Dermis blood vessel endothelial cell (primary cell): ENCODE data around the gene DCBLD2. TPM values are rescaled to one million over a fixed set of nuclear protein-coding genes. Genes with fewer than 3 reads are reported as not detected.

Experiments used
- DNase-seq: peaks from one replicate; pipeline ENCODE4 v3.0.0; 2010
- total RNA-seq: library from RNA; depleted of rRNA; stranded (reverse); fragments of >200 nt; gene quantifications from 2 replicates; pipeline ENCODE4 v1.2.3, GENCODE V29; 2014

DCBLD2 gene
- total RNA-seq, 1 donor from 2014 or later, result 19.6 TPM

DNA sequence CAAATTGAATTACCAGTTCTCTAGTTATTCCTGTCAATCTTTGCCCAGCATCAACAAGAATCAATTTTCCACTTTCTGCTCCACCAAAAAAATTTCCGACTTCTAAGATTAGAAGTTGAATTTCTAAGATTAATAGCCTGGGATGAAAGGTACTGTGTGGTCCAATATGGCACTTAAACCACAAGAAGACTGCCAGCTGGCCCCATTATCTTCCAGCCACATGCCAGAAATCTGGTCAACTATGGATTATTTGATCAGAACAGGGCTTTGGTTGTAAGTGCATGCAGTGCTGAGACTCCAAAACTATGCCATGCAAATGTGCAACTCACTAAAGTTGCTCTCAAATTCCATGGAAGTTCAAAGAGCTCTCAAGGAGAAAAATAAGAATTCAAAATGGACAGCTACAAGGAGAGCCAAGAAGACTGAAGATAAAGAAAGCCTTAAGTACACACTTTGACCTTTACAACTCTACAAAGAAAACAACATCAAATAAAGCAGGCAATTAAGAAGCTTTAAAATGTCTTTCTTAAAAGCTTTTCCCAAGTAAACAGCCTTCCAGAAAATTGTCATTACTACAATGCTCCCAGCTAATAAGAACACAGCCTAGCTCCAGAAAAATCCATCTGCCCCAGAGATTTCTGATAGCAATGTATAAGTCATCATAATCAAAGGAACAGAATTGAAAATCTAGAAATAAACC lies 74.1 kb downstream of the DCBLD2 start:
- no peak for DNase-seq

DNA sequence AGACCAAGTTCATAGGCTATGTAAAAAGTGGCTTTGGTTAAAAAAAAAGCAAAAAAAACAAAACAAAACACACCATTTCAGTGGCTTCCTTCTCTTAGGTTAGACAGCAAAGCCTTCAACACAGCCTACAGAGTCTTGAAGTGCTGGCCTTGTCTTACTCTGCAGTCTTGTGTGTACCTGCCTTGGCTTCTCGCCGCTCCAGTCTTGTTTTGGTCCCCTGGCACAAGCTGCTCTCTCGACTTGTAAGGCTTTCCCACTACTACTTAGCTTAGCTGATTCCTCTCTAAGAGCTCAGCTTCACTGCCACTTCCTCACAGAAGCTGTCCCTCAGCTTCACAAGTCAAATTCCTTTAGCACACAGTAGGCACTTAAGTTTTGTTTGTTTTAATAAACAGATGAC lies 75.4 kb downstream of the DCBLD2 start:
- no peak for DNase-seq

DNA sequence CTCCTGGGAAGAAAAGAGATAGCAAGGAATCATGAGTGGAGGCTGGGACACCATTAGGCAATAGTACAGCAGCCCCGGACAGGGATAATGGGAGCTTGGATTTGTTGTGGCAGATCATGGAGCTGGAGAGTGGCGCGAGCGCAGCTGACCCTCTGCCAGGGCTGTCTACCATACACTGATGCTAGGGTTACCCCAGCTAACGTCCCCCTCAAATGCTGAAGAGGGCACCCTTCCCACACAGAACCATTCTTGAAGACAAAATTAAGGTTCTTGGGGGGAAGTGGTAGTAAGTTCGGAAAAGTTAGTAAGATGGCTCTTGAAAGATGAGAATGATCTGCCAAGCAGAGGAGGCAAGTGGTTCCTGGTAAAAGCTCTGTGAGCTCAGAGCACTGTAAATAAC lies 77.2 kb downstream of the DCBLD2 start:
- DNase-seq, result peak; percentile 41

DNA sequence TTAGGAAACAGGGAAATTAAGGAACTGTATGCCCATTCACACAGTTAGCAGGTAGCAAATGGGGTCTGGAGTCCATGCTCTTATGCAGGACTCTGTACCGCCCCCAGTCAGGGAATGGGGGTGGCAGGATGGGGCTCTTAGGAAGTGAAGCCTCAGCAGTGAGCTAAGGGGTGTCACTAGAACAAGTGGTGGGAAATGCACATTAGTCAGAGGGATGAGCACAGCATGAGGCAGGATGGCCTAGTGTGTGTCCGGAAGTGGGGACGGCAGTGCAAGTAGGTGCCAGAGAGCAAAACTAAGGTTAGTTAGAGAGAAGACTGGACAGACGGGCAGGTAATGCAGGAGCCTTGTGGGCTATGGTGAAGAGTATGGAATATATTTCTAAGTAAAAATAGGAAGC lies 77.7 kb downstream of the DCBLD2 start:
- peak; percentile 31 for DNase-seq

DNA sequence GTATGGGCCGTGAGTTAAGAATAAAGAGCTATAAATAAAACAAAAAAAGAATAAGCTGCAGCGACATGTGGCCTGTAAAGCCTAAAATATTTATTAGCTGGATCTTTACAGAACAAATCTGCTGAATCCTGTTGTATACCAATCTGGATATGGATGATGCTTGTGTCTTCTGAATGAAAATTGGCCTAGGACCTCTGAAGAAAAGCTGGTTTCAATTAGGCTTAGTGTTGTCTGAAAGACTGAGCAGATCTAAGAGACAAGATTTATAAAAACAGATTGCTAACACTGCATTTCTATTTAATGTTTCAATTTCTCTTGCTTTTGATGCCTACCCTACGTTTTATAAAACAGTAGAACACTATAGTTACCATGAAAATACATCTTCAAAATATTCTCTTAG lies 80.4 kb downstream of the DCBLD2 start:
- no peak for DNase-seq

DNA sequence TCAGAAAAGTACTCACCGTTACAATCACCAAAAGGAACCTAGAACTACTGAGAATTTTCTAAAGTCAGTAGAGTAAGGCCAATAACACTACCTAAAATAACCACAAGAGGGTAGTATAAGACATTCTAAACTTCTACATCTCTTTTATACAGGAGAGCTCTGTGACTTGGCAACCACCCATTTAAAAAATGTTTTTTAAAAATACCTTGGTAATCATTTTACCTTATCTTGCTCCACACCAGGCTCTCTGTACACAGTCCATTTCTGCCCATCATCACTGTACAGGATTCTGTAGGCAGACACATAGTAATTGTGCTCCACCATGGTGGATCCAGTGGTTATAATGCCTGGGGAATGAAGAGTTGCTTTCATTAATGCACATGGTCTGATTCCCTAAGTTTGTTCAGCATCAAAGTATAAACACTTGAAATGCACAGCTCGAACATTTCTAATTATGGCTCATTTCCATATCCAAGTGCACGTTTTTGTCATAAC lies 83.9 kb downstream of the DCBLD2 start:
- DNase-seq, result peak; percentile 72

DNA sequence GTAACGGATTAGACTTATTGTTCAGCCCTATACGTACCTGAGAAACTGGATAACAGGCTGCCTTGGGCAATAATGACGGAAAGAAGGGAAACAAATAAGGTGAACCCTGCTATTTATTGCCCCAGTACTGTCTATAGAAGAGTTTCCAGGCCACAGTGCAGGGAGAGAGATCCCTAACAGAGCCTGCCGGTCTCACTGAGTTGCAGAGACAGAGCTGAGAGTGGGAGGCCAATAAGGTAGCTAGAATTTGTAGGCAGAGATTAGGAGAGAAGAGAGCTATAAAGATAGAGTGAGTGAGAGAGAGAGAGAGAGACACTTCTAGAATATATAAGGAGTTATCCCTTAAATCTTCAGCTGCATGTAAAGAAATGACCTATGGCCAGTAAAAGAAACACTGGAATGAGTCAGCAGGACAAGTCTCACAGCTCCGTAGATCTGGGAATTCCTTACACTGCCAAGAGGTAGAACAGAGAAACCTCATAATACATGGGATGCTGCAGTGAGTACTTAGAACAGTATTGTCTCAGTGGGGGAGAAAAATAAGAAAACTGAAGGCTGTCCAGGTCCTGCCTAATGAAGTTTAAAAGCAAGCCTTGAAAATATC lies 86.6 kb downstream of the DCBLD2 start:
- DNase-seq, result peak; percentile 46

DNA sequence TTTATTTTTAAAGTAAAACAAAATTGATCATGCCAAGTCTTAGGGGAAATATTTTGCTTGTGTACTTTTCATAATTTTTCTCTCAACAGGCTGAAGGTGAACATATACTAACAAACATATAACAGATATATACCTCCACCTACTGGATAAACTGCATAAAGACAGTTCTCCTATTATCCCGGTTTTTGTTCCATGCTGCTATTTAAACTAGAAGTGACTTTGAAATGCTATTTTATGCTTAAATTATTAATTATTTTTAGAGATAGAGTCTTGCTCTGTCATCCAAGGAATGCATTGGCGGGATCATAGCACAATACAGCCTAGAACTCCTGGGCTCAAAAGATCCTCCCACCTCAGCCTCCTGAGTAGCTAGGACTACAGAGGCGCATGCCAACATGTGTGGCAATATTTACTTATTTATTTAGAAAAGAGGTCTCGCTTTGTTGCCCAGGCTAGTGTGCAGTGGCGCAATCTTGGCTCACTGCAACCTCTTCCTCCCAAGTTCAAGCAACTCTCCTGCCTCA lies 88.6 kb downstream of the DCBLD2 start:
- peak; percentile 61 for DNase-seq

DNA sequence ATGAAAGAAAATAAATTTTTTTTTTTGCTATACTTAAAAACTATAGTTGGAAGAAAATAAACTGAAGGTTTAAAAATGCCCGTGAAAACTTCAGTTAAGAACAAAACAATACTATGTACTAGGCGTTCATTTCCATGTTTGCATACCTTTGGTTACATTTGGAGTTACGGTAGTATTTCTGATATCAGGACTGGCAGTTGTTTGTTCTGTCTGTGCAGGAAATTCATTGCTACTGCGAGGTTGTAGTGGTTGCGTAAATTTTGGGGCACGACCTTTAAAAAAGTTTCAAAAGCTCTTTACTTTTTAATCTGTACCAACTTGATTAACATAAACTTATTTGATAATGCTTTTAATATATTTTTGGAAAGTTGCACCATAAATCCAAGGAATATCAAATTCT lies 90.4 kb downstream of the DCBLD2 start:
- no peak for DNase-seq

DNA sequence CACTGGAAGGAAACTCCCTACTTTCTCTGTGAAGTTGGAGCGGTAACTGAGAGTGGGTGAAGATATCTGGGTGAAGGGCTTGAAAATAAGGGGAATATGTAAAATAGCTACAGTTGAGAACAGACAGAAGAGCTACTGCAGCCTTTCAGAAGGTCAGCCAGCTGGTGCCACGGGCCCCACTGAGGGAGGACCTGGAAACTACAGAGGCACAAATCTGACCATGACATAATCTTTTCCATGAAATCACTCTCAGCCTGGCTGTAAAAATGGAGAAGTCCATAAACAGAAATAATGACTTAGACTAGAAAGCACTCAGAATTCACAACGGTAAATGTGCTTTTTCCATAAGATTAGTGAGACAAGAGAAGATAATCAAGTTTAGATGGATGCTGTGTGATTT lies 91.9 kb downstream of the DCBLD2 start:
- DNase-seq, result peak; percentile 38

DNA sequence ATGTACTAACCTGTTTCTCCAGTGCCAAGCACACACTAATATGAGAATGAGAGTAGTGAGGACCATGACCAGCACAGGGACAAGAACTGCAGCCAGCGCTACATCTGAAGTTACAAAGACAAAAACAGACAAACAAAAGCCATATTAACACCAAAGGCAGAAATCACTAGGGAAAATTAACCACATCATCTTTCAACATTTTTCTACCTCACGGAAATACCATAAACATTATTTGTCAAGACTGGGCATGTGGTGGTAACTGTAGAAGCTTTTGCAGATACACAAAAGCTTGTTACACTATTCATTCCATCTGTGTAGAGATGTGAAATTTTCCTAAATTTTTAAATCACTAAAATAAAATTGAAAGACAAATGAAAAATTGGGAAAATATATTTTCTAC lies 93.4 kb downstream of the DCBLD2 start:
- no peak for DNase-seq

DNA sequence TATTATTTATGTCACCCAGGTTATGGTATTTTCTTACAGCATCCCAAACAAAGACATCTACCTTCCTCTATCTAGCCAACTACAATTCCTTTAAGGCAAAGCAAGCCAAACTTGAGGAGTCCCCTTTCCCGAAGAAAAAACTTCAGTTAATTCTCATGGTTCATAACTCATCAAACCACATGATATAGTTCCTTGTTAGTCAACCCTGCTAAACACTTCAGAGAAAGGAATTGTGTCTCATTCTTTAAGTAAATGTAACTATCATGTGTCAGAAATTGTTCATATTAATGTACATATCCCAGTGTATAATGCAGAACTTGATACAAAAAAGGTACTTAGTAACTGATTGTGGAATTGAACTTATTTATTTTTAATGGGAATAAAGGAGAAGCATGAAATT lies 93.9 kb downstream of the DCBLD2 start:
- DNase-seq, result no peak

DNA sequence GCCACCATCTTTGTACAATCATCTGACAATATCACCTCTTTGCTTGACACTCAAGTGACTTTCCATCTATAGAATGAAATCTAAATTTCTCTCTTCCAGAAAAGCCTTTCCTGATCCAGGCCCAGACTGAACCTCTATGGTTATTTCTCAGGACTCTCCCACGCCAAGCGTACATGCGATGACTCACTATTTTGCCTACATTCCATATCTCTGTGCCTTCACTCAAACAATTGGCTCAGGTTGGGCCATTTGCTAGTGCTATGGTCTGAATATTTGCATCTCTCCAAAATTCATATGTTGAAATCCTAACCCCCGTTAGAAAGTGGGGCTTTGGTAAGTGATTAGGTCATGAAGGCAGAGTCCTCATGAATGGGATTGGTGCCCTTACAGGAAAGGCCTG lies 94.5 kb downstream of the DCBLD2 start:
- DNase-seq, result peak; percentile 29

DNA sequence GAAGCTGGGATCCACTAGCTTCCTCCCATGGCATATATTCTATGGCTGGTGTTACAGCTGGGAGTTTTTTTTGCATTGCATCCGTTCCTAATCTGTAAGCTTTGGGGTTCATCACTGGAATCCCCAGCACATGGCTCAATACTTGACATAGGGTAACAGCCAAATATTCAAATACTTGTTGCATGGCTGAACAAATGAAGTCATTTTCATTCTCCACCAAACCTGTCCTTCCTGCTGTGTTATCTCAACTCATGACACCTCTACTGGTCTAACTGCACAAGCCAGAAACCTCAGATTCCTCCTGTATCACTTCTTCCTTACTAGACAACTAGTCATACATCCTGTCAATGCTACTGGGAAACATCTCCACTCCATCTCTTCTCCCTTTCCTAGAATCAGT lies 95.0 kb downstream of the DCBLD2 start:
- no peak for DNase-seq

DNA sequence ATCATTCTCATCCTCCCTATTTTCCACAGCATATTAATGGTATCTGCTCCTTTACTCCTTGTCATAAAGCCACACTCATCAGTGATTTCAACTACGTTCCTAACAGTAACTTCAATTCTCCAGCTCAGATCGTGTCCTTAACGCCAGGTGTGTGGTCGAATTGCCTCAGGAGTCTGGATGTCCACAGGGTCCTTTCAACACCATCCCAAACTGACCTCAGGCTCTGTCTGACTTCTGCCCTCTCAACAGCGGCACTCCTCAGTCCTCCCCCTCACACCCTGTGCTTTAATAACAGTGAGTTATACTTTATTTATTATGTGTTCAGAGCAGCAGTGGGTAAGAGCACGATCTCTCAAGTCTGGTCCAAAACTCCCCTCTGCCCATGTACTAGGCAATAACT lies 95.9 kb downstream of the DCBLD2 start:
- DNase-seq, result no peak

DNA sequence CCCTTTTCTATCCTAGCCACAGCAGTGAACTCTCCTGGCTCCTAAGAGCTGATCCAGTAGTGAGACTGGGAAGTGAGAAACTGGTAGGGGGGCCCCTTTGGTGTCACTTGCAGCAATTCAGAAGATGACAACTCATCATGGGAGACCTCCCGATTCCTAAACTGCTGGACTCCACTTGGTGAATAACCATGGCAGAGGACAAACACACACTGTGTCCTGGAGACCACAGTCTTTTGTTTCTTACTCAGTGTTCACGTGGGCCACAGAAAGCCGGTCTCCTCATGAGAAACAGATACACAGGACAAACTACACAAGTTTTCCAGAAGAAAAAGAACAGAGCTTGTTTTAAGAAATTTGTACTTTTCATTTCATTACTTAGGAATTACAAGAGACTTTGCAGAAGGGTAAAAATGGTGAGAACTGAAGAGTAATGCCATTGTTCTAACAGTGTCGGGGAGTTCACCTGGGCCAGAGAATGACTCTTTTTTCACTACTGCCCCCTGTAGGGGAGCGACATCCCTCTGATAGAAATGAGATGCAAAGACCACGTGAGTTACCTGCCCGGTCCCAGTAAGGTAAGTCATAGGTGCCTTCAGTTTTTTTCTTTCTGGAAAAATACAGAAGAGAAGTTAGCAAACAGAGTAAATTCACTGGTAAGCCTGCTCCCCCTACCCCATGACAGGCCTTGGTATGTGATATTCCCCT lies 100.3 kb downstream of the DCBLD2 start:
- DNase-seq, result no peak

DNA sequence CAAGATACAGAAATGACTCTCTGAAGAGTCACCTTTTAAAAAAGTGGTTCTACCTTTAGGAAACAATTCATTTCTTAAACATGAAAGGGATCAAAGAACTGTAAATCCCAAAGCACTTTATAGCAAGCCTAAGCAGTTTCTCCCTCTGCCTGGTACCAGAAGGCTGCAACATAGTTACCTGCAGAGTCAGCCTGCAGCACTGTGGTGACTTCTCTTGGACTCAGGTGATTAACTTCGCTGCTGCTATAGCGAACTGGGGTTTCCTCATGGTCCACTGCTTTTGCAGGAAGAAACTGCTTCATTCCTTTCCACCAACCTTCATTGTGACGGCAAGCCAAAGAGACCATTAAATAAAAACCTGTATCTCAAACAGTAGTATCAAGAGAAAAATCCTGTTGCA lies 101.1 kb downstream of the DCBLD2 start:
- DNase-seq, result no peak

DNA sequence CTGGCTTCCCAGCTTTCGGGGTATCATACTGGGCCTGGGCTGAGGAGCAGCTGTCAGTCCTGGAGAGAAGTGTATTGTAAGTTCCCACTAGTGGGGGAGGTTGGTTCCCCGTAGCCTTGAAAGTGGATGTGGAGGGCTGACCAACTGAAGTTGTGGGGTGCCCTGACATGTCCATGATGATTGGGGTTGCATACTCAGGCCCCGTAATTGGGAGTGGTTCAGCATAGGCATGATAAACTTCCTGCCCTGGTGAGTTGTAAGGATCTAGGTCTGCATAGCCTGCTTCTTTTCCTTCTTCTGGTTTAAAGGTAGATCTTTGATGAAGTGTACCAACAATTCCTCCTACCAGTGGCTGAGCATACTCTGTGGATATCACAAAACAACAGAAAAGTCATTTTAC lies 102.0 kb downstream of the DCBLD2 start:
- no peak for DNase-seq

DNA sequence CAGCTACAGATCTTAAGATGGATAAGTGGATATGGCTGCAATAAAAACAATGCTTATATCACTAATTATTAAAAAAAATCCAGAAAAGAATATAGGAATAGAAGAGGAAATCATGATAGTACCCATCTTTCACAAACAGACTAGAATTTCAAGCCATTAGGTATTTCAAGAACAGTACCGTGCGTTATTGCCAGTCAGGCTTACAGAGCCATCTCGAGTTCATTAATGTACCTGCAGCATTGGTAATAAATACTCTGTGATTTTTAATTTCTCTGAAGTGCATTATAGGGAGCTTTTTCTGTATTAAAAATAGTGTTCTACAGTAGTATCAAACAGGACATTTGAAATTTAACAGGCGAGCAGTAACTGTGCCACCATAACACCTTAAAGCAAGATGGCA lies 102.7 kb downstream of the DCBLD2 start:
- no peak for DNase-seq

DNA sequence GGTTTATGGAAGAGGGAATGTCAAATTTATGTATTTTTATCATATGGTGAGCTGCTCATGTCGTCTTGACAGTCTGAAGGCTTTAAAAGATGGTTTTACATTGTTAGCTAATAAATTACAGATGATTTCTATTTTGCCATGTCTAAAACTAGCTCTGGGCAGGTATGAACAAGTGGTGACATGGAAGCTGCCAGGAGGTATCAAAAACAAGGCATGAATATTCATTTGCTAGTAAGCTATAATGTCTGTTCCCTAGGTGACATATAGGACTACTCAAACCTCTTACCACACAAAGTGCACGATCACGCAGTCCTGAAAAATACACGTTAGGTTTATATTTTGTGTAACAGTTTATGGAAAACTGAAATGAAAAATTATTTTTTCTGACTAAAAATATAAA lies 103.6 kb downstream of the DCBLD2 start:
- no peak for DNase-seq

DNA sequence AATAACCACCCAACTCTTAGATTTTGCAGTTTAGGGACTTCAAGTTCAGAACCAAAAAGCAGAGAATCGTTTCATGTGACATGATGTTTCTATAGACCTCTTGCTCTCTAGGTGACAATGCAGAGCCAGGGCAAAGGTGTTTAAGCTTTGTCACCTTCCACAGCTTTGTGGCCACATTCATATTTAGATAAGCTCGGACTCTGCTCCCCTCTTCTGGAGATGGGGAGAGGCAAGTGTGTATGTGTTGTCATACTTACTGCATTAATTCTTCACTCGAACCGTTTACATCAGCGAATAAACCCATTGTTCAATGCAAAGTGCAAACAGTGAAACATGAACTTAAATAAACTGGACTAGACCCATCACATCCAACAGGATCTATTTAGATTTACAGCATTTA lies 105.2 kb downstream of the DCBLD2 start:
- no peak for DNase-seq

DNA sequence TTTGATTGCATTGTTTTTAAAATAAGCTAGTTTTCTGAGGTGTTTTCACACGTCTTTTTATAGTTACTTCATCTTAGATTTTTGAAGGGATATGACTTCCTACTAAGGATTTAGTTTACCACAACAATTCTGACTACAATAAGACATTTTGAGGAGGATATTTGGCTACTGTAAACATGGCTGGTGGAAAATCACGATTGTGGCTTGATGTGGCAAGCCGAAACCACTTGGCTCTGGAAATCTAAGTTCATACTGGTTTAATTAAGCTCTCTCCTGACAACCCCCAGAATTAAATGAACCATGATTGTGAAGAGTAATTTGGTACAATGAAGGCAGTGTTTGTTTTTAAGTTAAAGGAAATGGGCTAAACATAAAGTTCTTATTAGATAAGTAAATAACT lies 107.5 kb downstream of the DCBLD2 start:
- DNase-seq, result no peak
